HG03460 (cell line): Measurements from ENCODE around the gene SPIRE1.
"Not testable (repeated sequence)": the region's sequence is repeated elsewhere in the genome, so short reads cannot be mapped to it uniquely, and the experiment has no call there.

Source experiments
- ATAC-seq: cut with Tn5 transposase; IDR thresholded peaks from one replicate; pipeline ENCODE4 v1.9.1; 2021; ENCODE audit not compliant: unreplicated experiment

SPIRE1 gene

DNA sequence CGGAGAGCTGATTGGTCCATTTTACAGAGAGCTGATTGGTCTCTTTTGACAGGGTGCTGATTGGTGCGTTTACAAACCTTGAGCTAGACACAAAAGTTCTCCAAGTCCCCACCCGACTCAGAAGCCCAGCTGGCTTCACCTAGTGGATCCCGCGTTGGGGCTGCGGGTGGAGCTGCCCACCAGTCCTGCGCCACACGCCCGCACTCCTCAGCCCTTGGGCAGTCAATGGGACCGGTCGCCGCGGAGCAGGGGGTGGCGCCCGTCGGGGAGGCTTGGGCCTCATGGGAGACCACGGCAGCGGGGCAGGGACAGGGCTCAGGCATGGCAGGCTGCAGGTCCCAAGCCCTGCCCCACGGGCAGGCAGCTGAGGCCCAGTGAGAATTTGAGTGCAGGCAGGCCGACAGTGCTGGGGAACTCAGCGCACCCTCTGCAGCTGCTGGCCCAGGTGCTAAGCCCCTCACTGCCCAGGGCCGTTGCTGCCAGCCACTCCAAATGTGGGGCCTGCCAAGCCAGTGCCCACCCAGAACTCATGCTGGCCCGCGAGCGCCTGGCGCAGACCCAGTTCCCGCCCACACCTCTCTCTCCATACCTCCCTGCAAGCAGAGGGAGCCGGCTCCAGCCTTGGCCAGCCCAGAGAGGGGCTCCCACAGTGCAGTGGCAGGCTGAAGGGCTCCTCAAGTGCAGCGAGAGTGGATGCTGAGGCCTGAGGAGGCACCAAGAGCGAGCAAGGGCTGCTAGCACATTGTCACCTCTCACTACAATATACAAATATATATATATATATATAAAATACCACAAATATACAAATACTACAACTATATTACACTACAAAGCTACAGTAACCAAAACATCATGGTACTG, 100.7 kb downstream of the SPIRE1 start:
- ATAC-seq: no peak

DNA sequence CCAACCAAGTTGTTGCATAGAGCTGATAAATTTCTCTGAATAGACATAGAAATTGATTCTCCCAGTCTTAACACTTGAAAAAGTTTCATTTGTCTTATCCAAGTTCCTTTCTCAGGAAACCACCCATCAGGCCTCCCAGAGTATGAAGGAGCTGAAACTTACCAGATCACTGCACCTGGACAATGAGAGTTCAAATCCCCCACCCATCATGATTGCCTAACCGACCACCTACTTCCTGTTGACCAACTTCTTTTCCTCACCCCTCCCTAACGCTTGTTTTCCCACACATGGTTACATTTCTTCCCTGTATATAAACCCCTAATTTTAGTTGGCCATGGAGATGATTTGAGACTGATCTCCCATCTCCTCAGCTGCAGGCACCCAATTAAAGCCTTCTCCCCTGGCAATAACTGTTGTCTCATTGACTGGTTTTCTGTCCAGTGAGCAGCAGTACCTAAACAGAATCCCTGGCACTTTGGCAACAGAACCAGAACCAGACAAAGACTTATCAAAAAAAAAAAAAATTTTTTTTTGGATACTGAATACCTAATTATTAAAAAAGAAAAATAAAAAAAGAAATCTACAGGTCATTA, 103.0 kb downstream of the SPIRE1 start:
- no peak for ATAC-seq

DNA sequence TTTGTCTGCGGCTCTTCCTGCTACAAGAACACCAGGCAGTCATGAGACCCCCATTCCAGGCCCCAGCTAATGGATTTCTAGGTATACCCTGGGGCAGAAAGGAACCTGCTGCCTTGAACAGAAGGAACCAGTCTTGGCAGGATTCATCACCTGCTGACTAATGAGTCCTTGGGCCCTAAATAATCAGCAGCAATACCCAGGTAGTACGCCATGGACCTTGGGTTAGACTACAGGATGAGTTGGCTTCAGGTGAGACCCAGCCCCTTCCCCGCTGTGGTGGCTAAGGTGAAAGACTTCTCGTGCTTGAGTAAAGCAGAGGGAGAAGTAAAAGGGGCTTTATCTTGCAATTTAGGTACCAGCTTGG, 105.0 kb downstream of the SPIRE1 start:
- ATAC-seq: no peak

DNA sequence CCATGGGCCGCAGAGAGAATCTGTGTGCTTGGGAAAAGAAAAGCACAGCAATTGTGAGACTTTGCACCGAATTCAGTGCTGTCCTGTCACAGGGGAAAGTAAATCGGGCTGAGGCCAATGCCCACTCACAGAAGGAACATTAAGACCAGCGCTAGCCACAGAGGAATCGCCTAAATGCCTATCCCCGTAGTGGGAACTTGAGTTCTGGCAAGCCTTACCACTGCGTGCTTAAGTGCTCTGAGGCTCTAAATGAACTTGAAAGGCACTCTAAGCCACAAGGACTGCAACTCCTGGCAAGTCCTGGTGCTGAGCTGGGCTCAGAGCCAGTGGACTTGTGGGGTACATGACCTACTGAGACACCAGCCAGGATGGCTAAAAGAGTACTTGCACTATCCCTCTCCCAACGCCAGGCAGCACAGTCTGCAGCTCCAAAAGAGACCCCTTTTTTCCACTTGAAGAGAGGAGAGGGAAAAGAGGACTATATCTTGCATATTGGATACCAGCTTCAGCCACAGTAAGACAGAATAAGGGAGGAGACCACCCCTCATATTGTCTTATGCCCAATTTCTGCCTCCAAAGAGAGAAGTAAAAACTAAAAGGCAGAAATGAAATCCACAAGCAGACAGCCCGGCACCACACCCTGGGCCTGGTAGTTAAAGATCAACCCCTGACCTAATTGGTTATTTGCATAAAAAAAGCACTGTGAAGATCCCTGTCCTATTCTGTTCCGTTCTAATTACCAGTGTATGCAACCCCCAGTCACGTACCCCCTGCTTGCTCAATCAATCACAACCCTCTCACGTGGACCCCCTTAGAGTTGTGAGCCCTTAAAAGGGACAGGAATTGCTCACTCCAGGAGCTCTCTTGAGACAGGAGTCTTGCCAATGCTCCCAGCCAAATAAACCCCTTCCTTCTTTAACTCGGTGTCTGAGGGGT, 105.7 kb downstream of the SPIRE1 start:
- not testable (repeated sequence) for ATAC-seq

DNA sequence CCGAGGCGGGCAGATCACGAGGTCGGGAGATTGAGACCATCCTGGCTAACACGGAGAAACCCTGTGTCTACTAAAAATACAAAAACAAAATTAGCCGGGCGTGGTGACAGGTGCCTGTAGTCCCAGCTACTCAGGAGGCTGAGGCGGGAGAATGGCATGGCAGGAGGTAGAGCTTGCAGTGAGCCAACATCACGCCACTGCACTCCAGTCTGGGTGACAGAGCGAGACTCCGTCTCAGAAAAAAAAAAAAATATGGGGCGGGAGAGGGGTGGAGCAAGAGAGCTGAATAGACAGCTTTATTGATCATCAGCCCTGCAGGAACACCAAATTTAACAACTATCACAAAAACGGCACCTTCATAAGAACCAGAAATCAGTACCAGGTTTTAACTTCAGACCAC, 106.4 kb downstream of the SPIRE1 start:
- not testable (repeated sequence) for ATAC-seq

DNA sequence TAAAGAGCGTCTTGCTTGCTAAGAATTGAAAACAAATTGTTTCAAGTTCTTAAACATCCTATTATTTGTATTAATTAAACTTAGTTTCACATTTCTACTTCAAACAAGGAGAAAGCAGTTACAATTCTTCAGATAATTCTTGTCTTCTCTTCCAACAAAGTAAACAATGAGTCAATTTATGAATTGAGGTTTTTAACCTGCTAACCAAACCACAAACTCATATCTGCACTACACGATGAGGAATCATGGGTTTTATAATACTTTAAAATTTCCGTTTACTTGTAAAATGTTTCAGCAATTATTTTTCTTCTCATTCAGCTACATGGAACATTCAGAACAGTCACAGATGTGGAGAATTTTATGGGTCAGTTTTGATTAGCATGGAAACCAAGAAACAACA, 114.2 kb downstream of the SPIRE1 start:
- ATAC-seq: no peak

DNA sequence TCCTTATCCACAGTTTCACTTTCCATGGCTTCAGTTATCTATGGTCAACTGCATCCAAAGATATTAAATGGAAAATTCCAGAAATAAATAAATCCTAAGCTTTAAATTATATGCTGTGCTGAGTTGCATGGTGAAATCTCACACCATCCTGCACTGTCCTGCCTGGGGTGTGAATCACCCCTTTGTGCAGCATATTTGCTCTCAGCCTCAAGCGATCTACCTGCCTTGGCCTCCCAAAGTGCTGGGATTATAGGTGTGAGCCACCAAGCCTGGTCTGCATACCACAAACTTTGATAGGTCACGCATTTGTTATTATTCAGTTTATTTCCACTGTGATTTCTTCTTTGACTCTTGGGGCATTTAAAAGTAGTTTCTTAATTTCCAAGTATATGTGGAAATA, 117.2 kb downstream of the SPIRE1 start:
- no peak for ATAC-seq

DNA sequence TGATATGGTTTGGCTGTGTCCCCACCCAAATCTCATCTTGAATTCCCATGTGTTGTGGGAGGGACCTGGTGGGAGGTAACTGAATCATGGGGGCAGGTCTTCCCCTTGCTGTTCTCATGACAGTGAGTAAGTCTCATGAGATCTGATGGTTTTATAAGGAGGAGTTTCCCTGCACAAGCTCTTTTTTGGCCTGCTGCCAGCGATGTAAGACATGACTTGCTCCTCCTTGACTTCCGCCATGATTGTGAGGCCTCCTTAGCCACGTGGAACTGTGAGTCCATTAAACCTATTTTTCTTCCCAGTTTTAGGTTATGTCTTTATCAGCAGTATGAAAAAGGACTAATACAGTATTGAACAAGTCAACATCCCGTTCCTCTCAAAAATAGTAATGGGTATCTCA, 118.7 kb downstream of the SPIRE1 start:
- not testable (repeated sequence) for ATAC-seq

DNA sequence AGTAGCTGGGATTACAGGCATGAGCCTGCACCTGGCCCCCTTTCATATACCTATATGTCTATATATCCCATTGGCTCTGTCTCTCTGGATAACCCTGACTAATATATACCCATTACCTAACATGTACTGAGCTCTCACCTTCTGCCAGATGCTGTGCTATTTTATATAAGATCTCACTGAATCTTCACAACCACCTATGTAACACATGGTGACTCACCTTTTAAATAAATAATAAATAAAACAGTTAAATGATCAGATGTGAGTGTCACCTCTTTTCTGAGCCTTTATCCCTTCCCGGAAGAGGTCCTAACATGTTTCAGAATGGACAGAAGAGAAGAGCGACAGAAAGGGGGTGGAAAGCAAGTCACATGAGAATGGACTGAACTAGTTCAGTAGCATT, 123.1 kb downstream of the SPIRE1 start:
- no peak for ATAC-seq

DNA sequence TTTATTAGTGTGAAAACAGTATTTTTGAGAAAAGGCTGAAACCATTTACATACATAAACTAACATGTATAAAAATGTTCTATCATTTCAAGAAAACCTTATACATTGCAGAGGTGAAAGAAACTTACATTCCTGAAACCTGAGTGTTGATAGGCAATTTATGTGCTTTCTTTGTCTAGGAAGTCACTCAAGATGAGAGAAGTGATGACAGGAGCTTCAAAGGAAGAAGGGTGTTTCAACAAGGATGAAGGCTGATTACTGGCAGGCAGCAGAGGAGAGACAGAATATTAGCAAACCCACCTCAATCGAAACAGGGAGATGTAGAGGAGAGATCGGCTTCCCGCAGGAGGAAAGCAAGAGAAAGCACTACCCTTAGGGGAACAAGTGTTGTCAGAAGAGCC, 125.2 kb downstream of the SPIRE1 start:
- ATAC-seq: no peak

DNA sequence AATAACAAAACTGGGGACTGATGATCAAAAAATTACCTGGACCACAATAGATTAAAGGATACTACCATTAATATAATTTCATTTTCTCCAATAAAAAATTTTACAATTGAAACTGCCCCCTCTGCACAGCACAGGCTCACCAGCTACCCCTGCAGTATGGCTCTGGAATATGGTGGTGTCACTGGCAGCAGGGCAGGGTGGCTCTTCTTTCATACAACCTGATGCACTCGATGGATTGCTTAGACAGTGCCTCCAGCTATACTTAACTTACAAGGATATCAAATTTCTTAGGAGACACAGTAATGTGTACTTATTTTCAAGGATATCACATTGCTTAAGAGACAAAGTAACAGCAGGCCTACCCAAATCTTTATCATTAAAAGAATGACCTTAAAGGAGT, 126.2 kb downstream of the SPIRE1 start:
- ATAC-seq: no peak

DNA sequence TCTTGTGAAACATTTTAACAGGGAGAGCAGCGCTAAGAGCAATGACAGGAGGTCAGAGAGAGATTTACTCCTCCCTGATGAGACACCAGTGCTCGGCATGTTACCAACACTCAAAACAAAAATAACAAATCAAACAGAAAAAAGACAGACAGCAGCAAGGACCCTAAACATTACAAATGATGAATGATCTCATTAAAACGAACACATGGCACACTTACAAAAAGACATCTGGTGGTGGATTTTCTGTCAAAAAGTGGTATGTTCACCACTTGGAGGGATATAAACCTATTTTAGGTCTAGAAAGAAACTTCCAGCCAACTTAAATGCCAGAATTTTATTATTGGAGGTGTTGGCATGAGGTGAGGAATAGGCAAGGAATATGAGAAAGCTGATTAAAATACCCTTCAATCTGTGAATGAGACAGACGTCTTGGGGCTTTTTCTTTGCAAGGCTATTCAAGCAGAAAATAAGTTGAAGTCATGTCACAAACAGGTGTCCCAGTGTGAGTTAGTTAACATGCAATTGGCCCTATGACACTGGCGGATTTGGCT, 137.4 kb downstream of the SPIRE1 start:
- no peak for ATAC-seq

DNA sequence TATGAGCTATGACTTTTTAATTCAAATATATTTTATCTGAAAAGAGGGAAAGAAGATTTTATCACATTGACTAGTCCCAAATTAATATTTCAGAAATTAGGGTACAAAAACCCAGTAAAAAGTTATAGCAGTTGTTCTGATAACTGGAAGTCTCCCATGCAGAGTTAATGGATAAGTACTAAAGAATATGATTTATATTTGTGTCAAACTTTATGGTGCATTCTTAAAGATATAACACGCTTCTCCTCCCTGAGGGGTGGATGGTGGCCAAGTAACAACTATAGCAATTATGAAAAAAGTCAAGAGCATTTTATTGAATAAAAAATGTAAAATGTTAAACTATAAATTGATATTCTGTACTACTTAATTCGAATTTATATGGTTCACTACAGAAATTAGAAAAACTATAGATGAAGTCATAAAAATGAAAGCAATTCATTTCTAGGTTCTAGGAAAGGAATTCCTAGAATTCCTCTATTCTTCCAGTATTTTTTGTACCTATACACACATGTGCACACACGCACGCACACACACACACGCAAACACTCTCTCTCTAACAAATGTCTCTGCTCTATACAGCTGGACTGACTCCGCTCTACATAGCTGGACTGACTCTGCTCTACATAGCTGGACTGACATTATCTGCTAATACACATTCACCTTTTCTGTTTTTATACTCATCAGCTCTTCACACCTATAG, 138.9 kb downstream of the SPIRE1 start:
- no peak for ATAC-seq

DNA sequence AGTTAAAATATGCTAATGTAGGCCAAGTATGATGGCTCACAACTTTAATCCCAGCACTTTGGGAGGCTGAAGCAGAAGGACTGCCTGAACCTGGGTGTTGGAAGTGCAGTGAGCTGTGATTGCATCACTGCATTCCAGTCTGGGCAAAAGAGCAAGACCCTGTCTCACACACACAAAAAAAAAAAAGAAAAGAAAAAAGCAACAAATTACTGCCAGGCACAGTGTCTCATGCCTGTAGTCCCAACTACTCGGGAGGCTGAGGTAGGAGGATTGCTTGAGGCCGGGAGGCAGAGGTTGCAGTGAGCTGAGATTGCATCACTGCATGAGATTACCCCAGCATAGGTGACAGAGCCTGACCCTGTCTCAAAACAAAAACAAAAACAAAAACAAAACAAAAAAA, 139.6 kb downstream of the SPIRE1 start:
- ATAC-seq: no peak

DNA sequence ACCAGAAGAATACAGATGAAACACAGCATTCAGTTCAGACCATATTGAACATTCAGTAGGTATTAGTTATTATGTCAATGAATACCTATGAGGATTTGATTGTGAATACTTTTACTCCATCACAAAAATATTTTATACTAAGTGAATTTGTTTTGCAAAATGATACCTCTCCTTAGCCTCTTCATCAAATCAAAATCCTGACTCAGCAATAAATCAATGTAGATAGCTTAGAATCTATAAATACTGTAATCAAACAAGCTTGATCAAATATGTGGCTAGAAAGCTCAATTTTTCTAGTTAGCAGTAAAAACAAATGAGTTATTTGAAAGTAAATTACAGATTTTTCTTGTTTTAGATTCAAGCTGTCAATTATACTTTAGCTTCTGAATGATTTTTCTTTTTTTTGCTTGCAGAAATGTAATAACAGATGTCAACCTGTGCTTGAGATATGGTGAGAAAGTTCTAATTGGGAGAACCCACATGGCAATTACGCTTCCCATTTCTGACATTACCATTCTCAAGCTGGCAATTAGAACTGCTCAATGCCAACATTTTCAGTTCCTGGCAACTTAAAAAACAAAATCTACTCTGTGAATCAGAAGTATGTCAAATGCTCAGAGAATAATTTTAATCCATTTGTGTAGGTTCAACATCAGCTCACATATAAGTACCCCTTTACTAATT, 140.6 kb downstream of the SPIRE1 start:
- no peak for ATAC-seq

DNA sequence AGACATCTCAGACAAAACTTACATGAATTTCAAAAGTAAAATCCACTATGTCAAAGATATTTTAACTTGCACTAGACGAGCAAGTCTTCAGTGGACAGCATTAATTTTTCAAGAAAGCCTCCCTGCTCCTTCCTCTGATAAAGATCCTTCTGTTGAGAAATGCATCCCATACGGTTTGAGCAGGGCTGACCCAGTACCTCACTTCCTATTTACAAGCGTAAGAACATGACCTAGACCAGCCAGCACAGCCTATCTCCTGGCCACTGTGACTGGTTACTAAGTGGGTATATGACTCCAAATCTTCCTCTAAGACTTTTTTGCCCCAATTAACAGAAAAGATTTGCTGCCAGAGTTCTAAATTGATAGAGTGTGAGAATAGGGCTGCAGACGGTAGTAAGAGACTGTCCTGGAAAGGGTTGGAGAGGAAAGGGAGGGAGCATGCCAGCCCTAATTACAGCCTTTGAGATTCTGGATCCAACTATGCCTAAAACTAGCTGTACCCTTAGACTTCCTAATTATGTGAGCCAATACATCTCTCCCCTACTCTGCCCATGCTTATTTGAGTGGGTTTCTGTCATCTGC, 141.8 kb downstream of the SPIRE1 start:
- ATAC-seq: no peak

DNA sequence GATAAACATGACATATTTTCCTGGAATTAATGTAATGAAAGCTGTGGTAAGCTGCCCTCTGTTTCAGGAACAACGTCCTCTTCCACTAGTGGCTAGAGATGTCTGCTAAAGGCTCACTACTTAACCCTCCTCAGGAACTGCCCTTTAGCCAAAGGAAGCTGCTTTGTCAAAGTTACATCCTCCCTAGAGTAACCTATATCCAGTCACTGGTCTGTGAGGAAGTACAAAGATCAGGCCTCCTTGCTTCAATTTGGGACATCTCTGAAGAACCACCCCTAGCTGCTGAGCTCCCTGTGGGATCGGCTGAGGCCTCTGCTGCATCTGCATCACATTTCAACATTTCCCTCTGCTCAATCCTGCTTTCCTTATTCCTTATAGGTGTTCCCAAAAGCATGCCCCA, 142.4 kb downstream of the SPIRE1 start:
- no peak for ATAC-seq

DNA sequence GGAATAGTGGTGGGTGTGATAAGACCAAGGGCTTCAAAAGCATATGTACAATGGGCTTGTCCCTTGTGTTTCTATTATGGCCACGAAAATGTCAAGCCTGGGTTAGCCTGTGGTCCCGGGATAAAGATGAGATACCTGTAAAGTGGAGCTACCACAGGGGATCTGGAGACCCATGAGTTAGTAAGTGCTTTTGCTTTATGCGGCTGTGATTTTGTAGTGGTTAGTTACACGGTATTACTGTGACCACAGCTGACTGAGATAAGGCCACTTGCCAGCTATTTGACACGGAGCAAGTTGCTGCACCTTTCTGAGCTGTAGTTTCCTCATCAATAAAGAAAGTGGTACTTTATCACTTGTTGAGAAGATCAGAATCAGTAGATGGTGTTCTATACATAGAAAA, 150.9 kb downstream of the SPIRE1 start:
- ATAC-seq: no peak

DNA sequence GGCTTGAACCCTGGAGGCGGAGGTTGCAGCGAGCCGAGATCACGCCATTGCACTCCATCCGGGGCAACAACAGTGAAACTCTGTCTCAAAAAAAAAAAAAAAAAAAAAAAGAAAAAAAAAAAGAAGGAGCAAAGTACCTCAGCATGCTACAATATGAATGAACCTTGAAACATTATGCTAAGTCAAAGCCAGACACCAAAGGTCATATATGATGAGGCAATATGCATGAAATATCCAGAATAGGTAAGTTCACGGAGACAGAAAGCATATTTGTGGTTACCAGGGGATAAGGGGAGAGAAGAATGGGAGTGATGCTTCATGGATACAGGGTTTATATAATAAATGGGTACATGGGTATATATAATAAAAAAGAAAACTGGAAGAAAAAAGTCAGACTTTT, 156.9 kb downstream of the SPIRE1 start:
- ATAC-seq: no peak

DNA sequence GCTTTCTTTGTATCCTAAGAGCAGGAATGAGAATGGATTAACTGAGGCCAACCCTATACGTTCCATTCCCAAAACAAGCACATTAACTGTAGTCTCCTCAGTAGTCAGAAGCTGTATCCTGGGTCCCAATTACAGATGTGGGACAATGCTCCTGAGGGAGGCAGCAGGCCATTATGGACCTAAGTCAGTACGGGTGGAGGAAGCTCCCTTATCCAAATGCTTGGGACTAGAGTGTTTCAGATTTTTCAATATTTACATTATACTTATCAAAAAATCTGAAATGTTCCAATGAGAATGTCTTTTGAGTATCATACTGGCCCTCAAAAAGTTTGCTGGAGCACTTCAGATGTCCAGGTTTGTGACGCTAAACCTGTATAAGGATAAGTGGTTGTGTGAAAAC, 160.1 kb downstream of the SPIRE1 start:
- no peak for ATAC-seq
